ENCODE measurements around the gene RABAC1. TPM values are rescaled to one million over a fixed set of nuclear protein-coding genes. Genes with fewer than 3 reads are reported as not detected.
A peak's percentile ranks its signal among the peaks of the same experiment; 100 is the strongest.

Gene RABAC1
- total and polyA plus RNA-seq, 2 experiments from 2014 or later = 151 to 206 TPM

DNA sequence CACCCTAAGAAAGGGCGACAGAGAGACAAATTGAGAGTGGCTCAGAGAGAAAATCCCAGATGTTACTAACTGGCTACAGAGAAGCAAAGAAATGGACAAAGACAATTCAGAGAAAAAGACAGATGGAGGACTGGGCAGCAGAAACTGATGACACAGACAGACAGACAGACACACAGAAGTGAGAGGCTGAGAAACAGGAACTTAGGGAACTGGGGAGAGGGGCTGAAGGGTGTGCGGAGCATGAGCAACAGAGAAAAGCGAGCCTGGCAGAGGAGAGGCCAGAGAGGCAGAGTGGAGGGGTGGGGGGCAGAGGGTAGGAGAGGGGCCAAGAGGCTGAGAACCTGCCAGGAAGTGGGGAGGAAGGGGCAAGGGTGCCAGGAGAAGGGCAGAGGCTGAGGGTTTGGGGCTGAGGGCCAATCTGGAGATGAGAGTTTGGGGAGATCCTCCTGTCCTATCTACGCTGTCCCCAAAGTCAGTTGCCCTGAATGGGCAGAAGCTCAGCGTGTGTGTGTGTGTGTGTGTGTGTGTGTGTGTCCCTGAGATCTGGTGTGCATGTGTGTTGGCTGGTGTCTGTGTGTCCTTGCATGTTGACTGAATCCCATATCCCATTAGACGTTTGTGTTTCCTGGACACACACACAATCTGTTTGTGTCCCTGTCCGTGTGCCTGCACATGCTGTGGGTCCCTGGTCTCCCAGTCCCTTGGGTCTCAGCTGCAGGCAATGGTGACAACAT, 25.3 kb downstream of the RABAC1 start:
- no peak overlapping the region; the same call in 2 of the 3 replicates for H3K4me3 Mint-ChIP-seq
- Histone ChIP-seq H3K27me3 (ENCODE audit: insufficient read depth) (peaks cover 94% of the 10 kb centered on the region), H3F3A (replicated peaks; ENCODE audit: low read depth) (peaks cover 25% of the 10 kb centered on the region), H3K4me3 (no peak overlapping the region), H2AFZ (no peak overlapping the region), H4K20me1 (replicated peaks; ENCODE audit: insufficient read depth) (peaks cover 21% of the 10 kb centered on the region), H3K79me2 (replicated peaks; ENCODE audit: insufficient read depth) (no peaks in the 10 kb centered on the region), H3K4me2 (no peak overlapping the region), H3K4me1 (ENCODE audit: insufficient read depth) (peaks cover 16% of the 10 kb centered on the region), H3K36me3 (ENCODE audit: insufficient read depth) (no peaks in the 10 kb centered on the region), H3K9me2 (ENCODE audit: insufficient read depth) (no peaks in the 10 kb centered on the region), H3K27ac (ENCODE audit: low read depth) (no peak overlapping the region)
- TF ChIP-seq EZH2 (IDR thresholded peaks at IDR 0.05; ENCODE audit: low read depth, unreplicated experiment) = peak; percentile 55
- no peak for TF ChIP-seq ZNF114 (CRISPR knock-in tag; IDR thresholded peaks at IDR 0.05)
- DNase-seq (ENCODE audit: low spot score) (no peak), ATAC-seq (no peak)
- no peaks in the 10 kb centered on the region for H3K36me3 Mint-ChIP-seq (ENCODE audit: low read depth)
- H3K27me3 Mint-ChIP-seq (ENCODE audit: insufficient read depth, low read depth, poor library complexity) = peaks cover 73% of the 10 kb centered on the region
- no peak overlapping the region for H3K27ac Mint-ChIP-seq
- no peaks in the 10 kb centered on the region; the same call in 1 of the 3 replicates for H3K9me3 Mint-ChIP-seq
- peaks cover 46% of the 10 kb centered on the region for H3K4me1 Mint-ChIP-seq

DNA sequence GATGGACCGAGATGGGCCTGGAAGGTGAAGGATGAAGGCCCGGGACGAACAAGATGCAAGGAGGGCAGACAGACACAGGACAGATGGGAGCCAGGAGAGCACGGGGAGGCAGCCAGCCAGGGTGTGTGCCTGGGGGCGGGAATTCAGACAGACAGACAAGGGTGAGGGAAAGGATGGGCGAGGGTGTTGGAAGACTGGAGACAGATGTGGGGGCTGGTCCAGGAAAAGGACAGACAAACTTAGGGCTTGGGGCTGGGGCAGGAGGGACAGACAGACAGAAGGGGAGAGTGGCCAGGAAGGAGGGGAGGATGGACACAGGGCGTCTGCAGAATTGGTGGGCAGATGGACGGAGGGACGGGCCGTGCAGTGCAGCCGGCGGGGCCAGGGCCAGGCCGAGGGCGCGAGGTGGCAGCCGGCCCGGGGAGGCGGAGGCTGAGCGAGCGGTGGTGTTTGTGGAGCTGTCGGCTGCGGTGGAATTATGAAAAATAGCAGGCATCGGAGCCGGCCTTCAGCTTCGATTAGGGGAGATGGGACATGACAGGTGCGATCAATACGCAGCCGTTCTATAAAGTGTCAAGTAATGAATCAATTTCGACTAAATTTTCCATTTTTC, 26.3 kb downstream of the RABAC1 start:
- no peak for DNase-seq (ENCODE audit: low spot score)
- H3K9me2 ChIP-seq (ENCODE audit: insufficient read depth) = no peaks in the 10 kb centered on the region
- peak; percentile 27 for TF ChIP-seq EZH2 (IDR thresholded peaks at IDR 0.05; ENCODE audit: low read depth, unreplicated experiment)
- TF ChIP-seq, protein P1, sequence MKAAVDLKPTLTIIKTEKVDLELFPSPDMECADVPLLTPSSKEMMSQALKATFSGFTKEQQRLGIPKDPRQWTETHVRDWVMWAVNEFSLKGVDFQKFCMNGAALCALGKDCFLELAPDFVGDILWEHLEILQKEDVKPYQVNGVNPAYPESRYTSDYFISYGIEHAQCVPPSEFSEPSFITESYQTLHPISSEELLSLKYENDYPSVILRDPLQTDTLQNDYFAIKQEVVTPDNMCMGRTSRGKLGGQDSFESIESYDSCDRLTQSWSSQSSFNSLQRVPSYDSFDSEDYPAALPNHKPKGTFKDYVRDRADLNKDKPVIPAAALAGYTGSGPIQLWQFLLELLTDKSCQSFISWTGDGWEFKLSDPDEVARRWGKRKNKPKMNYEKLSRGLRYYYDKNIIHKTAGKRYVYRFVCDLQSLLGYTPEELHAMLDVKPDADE (IDR thresholded peaks at IDR 0.05) = no peak
- no peak overlapping the region for H2AFZ ChIP-seq
- peaks cover 25% of the 10 kb centered on the region for H3F3A ChIP-seq (replicated peaks; ENCODE audit: low read depth)
- no peak overlapping the region for H3K4me3 ChIP-seq
- no peak overlapping the region for H3K4me2 ChIP-seq
- Mint-ChIP-seq H3K4me1 (peaks cover 46% of the 10 kb centered on the region), H3K27me3 (ENCODE audit: insufficient read depth, low read depth, poor library complexity) (peaks cover 79% of the 10 kb centered on the region), H3K36me3 (ENCODE audit: low read depth) (no peaks in the 10 kb centered on the region), H3K9me3 (no peaks in the 10 kb centered on the region; the same call in 1 of the 3 replicates), H3K27ac (no peak overlapping the region), H3K4me3 (no peak overlapping the region; the same call in 2 of the 3 replicates)
- no peaks in the 10 kb centered on the region for H3K79me2 ChIP-seq (replicated peaks; ENCODE audit: insufficient read depth)
- H3K27ac ChIP-seq (ENCODE audit: low read depth) = no peak overlapping the region
- H3K27me3 ChIP-seq (ENCODE audit: insufficient read depth) = peaks cover 100% of the 10 kb centered on the region
- peaks cover 18% of the 10 kb centered on the region for H3K4me1 ChIP-seq (ENCODE audit: insufficient read depth)
- peaks cover 21% of the 10 kb centered on the region for H4K20me1 ChIP-seq (replicated peaks; ENCODE audit: insufficient read depth)
- no peak for ATAC-seq
- no peaks in the 10 kb centered on the region for H3K36me3 ChIP-seq (ENCODE audit: insufficient read depth)

DNA sequence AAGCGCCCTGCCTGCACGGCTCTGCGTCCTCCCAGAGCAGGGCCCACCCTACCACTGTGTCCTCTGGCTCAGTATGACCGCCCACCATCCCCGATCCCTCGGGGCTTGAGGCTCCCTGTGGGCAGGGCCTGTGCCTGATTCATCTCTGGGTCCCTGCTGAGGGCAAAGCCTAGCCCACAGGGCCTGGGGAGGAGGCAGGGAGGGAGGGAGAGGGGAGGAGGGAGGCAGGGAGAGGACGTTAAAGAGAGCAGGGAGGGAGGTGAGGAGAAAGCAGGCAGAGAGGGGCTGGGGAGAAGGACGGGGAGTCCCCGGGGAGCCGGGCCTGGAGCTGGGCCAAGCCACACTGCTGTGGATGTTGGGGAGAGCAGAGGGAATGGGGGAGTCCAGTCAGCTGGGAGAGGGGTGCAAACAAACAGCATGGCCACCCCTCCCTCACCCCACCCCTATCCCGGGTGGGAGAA, 26.8 kb downstream of the RABAC1 start:
- DNase-seq (ENCODE audit: low spot score) (peak; percentile 45), ATAC-seq (no peak; the same call in 1 of the 3 replicates)
- H3K36me3 Mint-ChIP-seq (ENCODE audit: low read depth) = no peaks in the 10 kb centered on the region
- no peak overlapping the region for H3K4me3 Mint-ChIP-seq
- H3K9me3 Mint-ChIP-seq = no peaks in the 10 kb centered on the region; the same call in 1 of the 3 replicates
- Histone ChIP-seq H3K36me3 (ENCODE audit: insufficient read depth) (no peaks in the 10 kb centered on the region), H3K27ac (ENCODE audit: low read depth) (no peak overlapping the region), H3K9me2 (ENCODE audit: insufficient read depth) (no peaks in the 10 kb centered on the region), H4K20me1 (replicated peaks; ENCODE audit: insufficient read depth) (peaks cover 21% of the 10 kb centered on the region), H3K4me1 (ENCODE audit: insufficient read depth) (peaks cover 18% of the 10 kb centered on the region), H3K27me3 (ENCODE audit: insufficient read depth) (peaks cover 100% of the 10 kb centered on the region), H3K79me2 (replicated peaks; ENCODE audit: insufficient read depth) (no peaks in the 10 kb centered on the region), H3K4me2 (peak overlapping the region; percentile 65), H3K4me3 (0 out of 2 replicates have a peak overlapping the region, but pooled peaks have one; percentile 28), H3F3A (replicated peaks; ENCODE audit: low read depth) (peaks cover 22% of the 10 kb centered on the region), H2AFZ (no peak overlapping the region)
- H3K27me3 Mint-ChIP-seq (ENCODE audit: insufficient read depth, low read depth, poor library complexity) = peaks cover 79% of the 10 kb centered on the region
- TF ChIP-seq ZNF114 (CRISPR knock-in tag; IDR thresholded peaks at IDR 0.05) (no peak), EZH2 (IDR thresholded peaks at IDR 0.05; ENCODE audit: low read depth, unreplicated experiment) (no peak), JUNB (IDR thresholded peaks at IDR 0.05; ENCODE audit: unreplicated experiment) (no peak)
- H3K27ac Mint-ChIP-seq = no peak overlapping the region
- peaks cover 42% of the 10 kb centered on the region for H3K4me1 Mint-ChIP-seq
